SU-DHL-6 (cell line): ENCODE results near the gene CYP2W1.

Source experiments
- H2AFZ ChIP-seq: fragments of 200-600 bp; sonication (generic); 2 replicates; pipeline ENCODE4 v1.6.1; 2014; ENCODE audit warnings: low read depth, mild to moderate bottlenecking, moderate library complexity, mixed read lengths, antibody characterized with exemption, low read length; ENCODE audit not compliant: severe bottlenecking
- H3F3A ChIP-seq: fragments of 200-600 bp; shearing (Covaris generic); 2 replicates; pipeline ENCODE4 v1.6.0; 2016; ENCODE audit warnings: antibody characterized with exemption, mild to moderate bottlenecking; ENCODE audit not compliant: insufficient read depth
- H3K27ac ChIP-seq: fragments of 200-600 bp; sonication (generic); 2 replicates; pipeline ENCODE4 v1.5.1; 2016; ENCODE audit warnings: low read depth, mild to moderate bottlenecking, low read length, moderate library complexity, mixed read lengths
- H3K27me3 ChIP-seq: fragments of 200-600 bp; sonication (generic), shearing (Covaris generic); 2 replicates; pipeline ENCODE4 v1.6.0; 2014; ENCODE audit warnings: mild to moderate bottlenecking, low read length
- H3K36me3 ChIP-seq: fragments of 200-600 bp; sonication (generic); 2 replicates; pipeline ENCODE4 v1.6.1; 2014; ENCODE audit warnings: mild to moderate bottlenecking, low read length, mixed read lengths
- H3K4me2 ChIP-seq: fragments of 300-600, 200-600 bp; shearing (Covaris generic), sonication (generic); 2 replicates; pipeline ENCODE4 v1.6.0; 2014; ENCODE audit warnings: low read length, low read depth, mild to moderate bottlenecking; ENCODE audit not compliant: poor library complexity, severe bottlenecking
- H3K4me3 ChIP-seq: fragments of 200-600 bp; sonication (generic); 2 replicates; pipeline ENCODE4 v1.5.1; 2014; ENCODE audit warnings: antibody characterized with exemption, low read length, mild to moderate bottlenecking, mixed read lengths; ENCODE audit not compliant: insufficient read depth, poor library complexity, severe bottlenecking
- H3K79me2 ChIP-seq: fragments of 200-600 bp; sonication (generic); 2 replicates; pipeline ENCODE4 v1.6.1; 2014; ENCODE audit warnings: mild to moderate bottlenecking, low read length, moderate library complexity; ENCODE audit not compliant: insufficient read depth
- H3K9ac ChIP-seq: fragments of 200-600 bp; sonication (generic); 2 replicates; pipeline ENCODE4 v1.7.0; 2014; ENCODE audit warnings: mild to moderate bottlenecking, low read length
- H3K9me2 ChIP-seq: fragments of 200-600 bp; sonication (generic); replicated peaks from 2 replicates; pipeline ENCODE4 v1.6.1; 2014; ENCODE audit warnings: low read length; ENCODE audit not compliant: insufficient read depth
- H3K9me3 ChIP-seq: fragments of 200-600 bp; sonication (generic); 2 replicates; pipeline ENCODE4 v1.6.1; 2014; ENCODE audit warnings: low read length, mixed read lengths; ENCODE audit not compliant: insufficient read depth
- H4K20me1 ChIP-seq: fragments of 200-600 bp; sonication (generic); 2 replicates; pipeline ENCODE4 v1.6.1; 2014; ENCODE audit warnings: low read depth, mild to moderate bottlenecking, antibody characterized with exemption, low read length, moderate library complexity, mixed read lengths
- CTCF ChIP-seq: fragments of 200-600 bp; sonication (generic); IDR thresholded peaks from one replicate; pipeline ENCODE4 v1.5.1; 2017; ENCODE audit warnings: antibody characterized with exemption, mild to moderate bottlenecking, low read length, moderate library complexity; ENCODE audit not compliant: insufficient read depth, poor library complexity, severe bottlenecking
- EZH2phosphoT487 ChIP-seq: fragments of 200-600 bp; sonication (generic), shearing (Covaris generic); conservative IDR thresholded peaks from 2 replicates; pipeline ENCODE4 v1.6.1; 2018; ENCODE audit warnings: mild to moderate bottlenecking, antibody characterized with exemption, low read length, moderate library complexity, mixed read lengths

CYP2W1 gene

GRCh38 chr7:1019255-1019785 lies 36.3 kb downstream of the CYP2W1 start:
- Histone ChIP-seq H3K79me2 (no peaks in the 10 kb centered on the region), H3K9me2 (no peaks in the 10 kb centered on the region), H3K4me3 (no peak overlapping the region), H3F3A (peaks cover 12% of the 10 kb centered on the region), H4K20me1 (peaks cover 3% of the 10 kb centered on the region; the same call in 1 of the 2 replicates), H3K4me2 (no peak overlapping the region), H2AFZ (no peak overlapping the region), H3K27me3 (no peaks in the 10 kb centered on the region), H3K36me3 (no peaks in the 10 kb centered on the region), H3K9me3 (no peaks in the 10 kb centered on the region), H3K9ac (no peak overlapping the region), H3K27ac (no peak overlapping the region)
- TF ChIP-seq EZH2phosphoT487 (no peak), CTCF (no peak)

- Histone ChIP-seq H2AFZ (no peak overlapping the region), H3K9me3 (no peaks in the 10 kb centered on the region), H3K27me3 (no peaks in the 10 kb centered on the region), H3K27ac (no peak overlapping the region), H3K9me2 (no peaks in the 10 kb centered on the region), H3K79me2 (no peaks in the 10 kb centered on the region), H4K20me1 (peaks cover 3% of the 10 kb centered on the region; the same call in 1 of the 2 replicates), H3K9ac (no peak overlapping the region), H3K4me2 (no peak overlapping the region), H3K4me3 (no peak overlapping the region), H3F3A (peaks cover 19% of the 10 kb centered on the region), H3K36me3 (no peaks in the 10 kb centered on the region)
- TF ChIP-seq CTCF (no peak), EZH2phosphoT487 (no peak)
Observed at GRCh38 chr7:1019789-1020610, 37.0 kb downstream of the CYP2W1 start.

GRCh38 chr7:1020849-1021251 lies 37.9 kb downstream of the CYP2W1 start:
- Histone ChIP-seq H3K27ac (no peak overlapping the region), H2AFZ (no peak overlapping the region), H3K9me3 (no peaks in the 10 kb centered on the region), H3K4me3 (no peak overlapping the region), H3K27me3 (no peaks in the 10 kb centered on the region), H3K9ac (no peak overlapping the region), H3K4me2 (no peak overlapping the region), H3K79me2 (no peaks in the 10 kb centered on the region), H3K9me2 (no peaks in the 10 kb centered on the region), H3K36me3 (no peaks in the 10 kb centered on the region), H4K20me1 (0 out of 2 replicates have a peak, but pooled peaks cover 3% of the 10 kb centered on the region), H3F3A (peaks cover 26% of the 10 kb centered on the region)
- TF ChIP-seq EZH2phosphoT487, result no peak
- peak; percentile 46 for TF ChIP-seq CTCF
